ENCODE data around the gene DSTN. TPM values are rescaled to one million over a fixed set of nuclear protein-coding genes. Genes with fewer than 3 reads are reported as not detected.

DSTN gene
- total and polyA plus RNA-seq, 10 donors, result 62.0 to 157 (median 98.5) TPM

GRCh38 chr20:17652411-17652810 lies 82.5 kb downstream of the DSTN start:
- H3K9me3 ChIP-seq, result no peaks in the 10 kb centered on the region
- peaks cover 0 to 48% (median 13%) of the 10 kb centered on the region in 6 donors for H3K36me3 ChIP-seq
- H3K4me3 ChIP-seq, result no peak overlapping the region
- H3K27me3 ChIP-seq (replicated peaks in 1 of 7), result no peaks in the 10 kb centered on the region
- intact Hi-C loops (cut with DNase I; ENCODE audit: low total_unique reads), result no loop called here
- DNase-seq, result peak; percentile 64
- H3K27ac ChIP-seq, result no peak overlapping the region
- H3K4me1 ChIP-seq, result peaks cover 36 to 62% (median 46%) of the 10 kb centered on the region in 6 donors
- TF ChIP-seq POLR2AphosphoS5 (IDR thresholded peaks at IDR 0.05), result peak in 1 of 3 donors; percentile 28
- no peak for TF ChIP-seq POLR2A (IDR thresholded peaks at IDR 0.05)
- 81 to 90% (median 87%) methylated on average over 9 to 10 of the region's 10 CpGs for WGBS, 5 donors

GRCh38 chr20:17653835-17654648 lies 84.2 kb downstream of the DSTN start:
- WGBS, 5 donors, result 94 to 96% (median 95%) methylated on average over 11 of the region's 11 CpGs
- DNase-seq, result peak; percentile 52
- peaks cover 3 to 64% (median 24%) of the 10 kb centered on the region in 6 donors for H3K36me3 ChIP-seq
- H3K4me3 ChIP-seq, result no peak overlapping the region
- H3K9me3 ChIP-seq, result peaks cover 0 to 8% (median 7%) of the 10 kb centered on the region in 8 donors
- peaks cover 21 to 48% (median 30%) of the 10 kb centered on the region in 6 donors for H3K4me1 ChIP-seq
- no peak for TF ChIP-seq POLR2A (IDR thresholded peaks at IDR 0.05)
- TF ChIP-seq, protein P1, sequence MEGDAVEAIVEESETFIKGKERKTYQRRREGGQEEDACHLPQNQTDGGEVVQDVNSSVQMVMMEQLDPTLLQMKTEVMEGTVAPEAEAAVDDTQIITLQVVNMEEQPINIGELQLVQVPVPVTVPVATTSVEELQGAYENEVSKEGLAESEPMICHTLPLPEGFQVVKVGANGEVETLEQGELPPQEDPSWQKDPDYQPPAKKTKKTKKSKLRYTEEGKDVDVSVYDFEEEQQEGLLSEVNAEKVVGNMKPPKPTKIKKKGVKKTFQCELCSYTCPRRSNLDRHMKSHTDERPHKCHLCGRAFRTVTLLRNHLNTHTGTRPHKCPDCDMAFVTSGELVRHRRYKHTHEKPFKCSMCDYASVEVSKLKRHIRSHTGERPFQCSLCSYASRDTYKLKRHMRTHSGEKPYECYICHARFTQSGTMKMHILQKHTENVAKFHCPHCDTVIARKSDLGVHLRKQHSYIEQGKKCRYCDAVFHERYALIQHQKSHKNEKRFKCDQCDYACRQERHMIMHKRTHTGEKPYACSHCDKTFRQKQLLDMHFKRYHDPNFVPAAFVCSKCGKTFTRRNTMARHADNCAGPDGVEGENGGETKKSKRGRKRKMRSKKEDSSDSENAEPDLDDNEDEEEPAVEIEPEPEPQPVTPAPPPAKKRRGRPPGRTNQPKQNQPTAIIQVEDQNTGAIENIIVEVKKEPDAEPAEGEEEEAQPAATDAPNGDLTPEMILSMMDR (IDR thresholded peaks at IDR 0.05 in 8 of 11, conservative IDR thresholded peaks at IDR 0.05 in 3 of 11), result no peak
- no peak for TF ChIP-seq POLR2AphosphoS5 (IDR thresholded peaks at IDR 0.05)
- intact Hi-C loops (cut with DNase I; ENCODE audit: low total_unique reads), result no loop called here
- H3K27me3 ChIP-seq (replicated peaks in 1 of 7), result no peaks in the 10 kb centered on the region
- no peak overlapping the region for H3K27ac ChIP-seq

- Histone ChIP-seq H3K4me3 (no peak overlapping the region), H3K9me3 (peaks cover 0 to 8% (median 7%) of the 10 kb centered on the region in 8 donors), H3K27me3 (replicated peaks in 1 of 7) (no peaks in the 10 kb centered on the region), H3K27ac (no peak overlapping the region), H3K4me1 (peaks cover 15 to 41% (median 23%) of the 10 kb centered on the region in 6 donors), H3K36me3 (peaks cover 3 to 70% (median 25%) of the 10 kb centered on the region in 6 donors)
- peak; percentile 49 for DNase-seq
- 65 to 75% (median 67%) methylated on average over 7 of the region's 7 CpGs for WGBS, 5 donors
- intact Hi-C loops (cut with DNase I; ENCODE audit: low total_unique reads), result no loop called here
- TF ChIP-seq POLR2AphosphoS5 (IDR thresholded peaks at IDR 0.05) (no peak), POLR2A (IDR thresholded peaks at IDR 0.05) (no peak)
- TF ChIP-seq, protein P1 (IDR thresholded peaks at IDR 0.05 in 8 of 11, conservative IDR thresholded peaks at IDR 0.05 in 3 of 11), result peak in 9 of 11 experiments; percentile 7 to 63 (median 39)
Observed at GRCh38 chr20:17654649-17655285, 84.9 kb downstream of the DSTN start.

- H3K27ac ChIP-seq, result no peak overlapping the region
- H3K36me3 ChIP-seq, result peaks cover 3 to 75% (median 27%) of the 10 kb centered on the region in 6 donors
- H3K4me3 ChIP-seq, result no peak overlapping the region
- H3K9me3 ChIP-seq, result peaks cover 0 to 8% (median 7%) of the 10 kb centered on the region in 8 donors
- 82 to 92% (median 90%) methylated on average over 7 of the region's 7 CpGs for WGBS, 5 donors
- peaks cover 12 to 36% (median 18%) of the 10 kb centered on the region in 6 donors for H3K4me1 ChIP-seq
- TF ChIP-seq, protein P1 (IDR thresholded peaks at IDR 0.05 in 8 of 11, conservative IDR thresholded peaks at IDR 0.05 in 3 of 11), result peak in 1 of 11 experiments; percentile 1
- TF ChIP-seq POLR2AphosphoS5 (IDR thresholded peaks at IDR 0.05) (no peak), POLR2A (IDR thresholded peaks at IDR 0.05) (no peak)
- intact Hi-C loops (cut with DNase I; ENCODE audit: low total_unique reads), result no loop called here
- H3K27me3 ChIP-seq (replicated peaks in 1 of 7), result no peaks in the 10 kb centered on the region
- peak; percentile 36 for DNase-seq
Observed at GRCh38 chr20:17655286-17655651, 85.4 kb downstream of the DSTN start.
